H1 (cell line): ENCODE results near the gene ARRDC2. TPM values are rescaled to one million over a fixed set of nuclear protein-coding genes. Genes with fewer than 3 reads are reported as not detected.

Experiments used
- ASH2L ChIP-seq: fragments of 200-600, 300-600 bp; sonication (generic); IDR thresholded peaks from one replicate; pipeline ENCODE4 v1.7.1; 2017; ENCODE audit warnings: low read length
- BACH1 ChIP-seq: IDR thresholded peaks from 2 replicates; pipeline ENCODE4 v1.6.1; 2012; ENCODE audit warnings: low read length, improper control_type of control experiment
- CBX8 ChIP-seq: fragments of 300-800, 300-1000 bp; sonication (generic); IDR thresholded peaks from 2 replicates; pipeline ENCODE4 v1.7.1; 2016; ENCODE audit warnings: low read depth, low read length, borderline replicate concordance
- CREB1 ChIP-seq: IDR thresholded peaks from 2 replicates; pipeline ENCODE4 v1.6.1; 2012; ENCODE audit warnings: inconsistent platforms
- EZH2 ChIP-seq: fragments of 200-600 bp; sonication (generic); IDR thresholded peaks from 2 replicates; pipeline ENCODE4 v1.7.1; 2012; ENCODE audit warnings: low read depth, mild to moderate bottlenecking, moderate library complexity, low read length, inconsistent platforms; ENCODE audit not compliant: severe bottlenecking
- JUND ChIP-seq: IDR thresholded peaks from 2 replicates; pipeline ENCODE4 v1.6.1; 2011; ENCODE audit warnings: mild to moderate bottlenecking, improper control_type of control experiment, low read length
- KDM1A ChIP-seq: fragments of 200-600, 300-600 bp; sonication (generic); IDR thresholded peaks from 2 replicates; pipeline ENCODE4 v1.7.1; 2016; ENCODE audit warnings: mild to moderate bottlenecking, low read length, borderline replicate concordance
- KDM5A ChIP-seq: fragments of 200-600 bp; IDR thresholded peaks from 2 replicates; pipeline ENCODE4 v1.7.1; 2012; ENCODE audit warnings: mild to moderate bottlenecking, low read length, inconsistent platforms, mixed read lengths
- MAX ChIP-seq: IDR thresholded peaks from 2 replicates; pipeline ENCODE4 v1.6.1; 2012; ENCODE audit warnings: inconsistent platforms
- NANOG ChIP-seq: IDR thresholded peaks from 2 replicates; pipeline ENCODE4 v1.6.1; 2011; ENCODE audit warnings: low read length, low read depth, mild to moderate bottlenecking, inconsistent platforms; ENCODE audit not compliant: insufficient read depth, poor library complexity, severe bottlenecking
- NRF1 ChIP-seq: IDR thresholded peaks from 2 replicates; pipeline ENCODE4 v1.6.1; 2011; ENCODE audit warnings: mild to moderate bottlenecking, low read depth, low read length, improper control_type of control experiment
- PHF8 ChIP-seq: fragments of 200-600 bp; sonication (generic); conservative IDR thresholded peaks from 2 replicates; pipeline ENCODE4 v1.7.1; 2012; ENCODE audit warnings: low read depth, mild to moderate bottlenecking, inconsistent platforms, low read length, moderate library complexity
- POLR2A ChIP-seq, 2 experiments: IDR thresholded peaks; 1 replicate in 1 of 2; 2 replicates in 1 of 2; pipeline ENCODE4 v1.6.1; 2011; ENCODE audit warnings: low read depth in 2 of 2, low read length in 2 of 2, mild to moderate bottlenecking in 2 of 2; ENCODE audit errors: control extremely low read depth in 1 of 2
- POU5F1 ChIP-seq: IDR thresholded peaks from 2 replicates; pipeline ENCODE4 v1.6.1; 2011; ENCODE audit warnings: low read depth, mild to moderate bottlenecking, low read length, moderate library complexity
- RBBP5 ChIP-seq: IDR thresholded peaks from 2 replicates; pipeline ENCODE4 v1.7.1; 2012; ENCODE audit warnings: low read depth, mild to moderate bottlenecking, inconsistent platforms, low read length, moderate library complexity, borderline replicate concordance
- SAP30 ChIP-seq: fragments of 300-600 bp; sonication (generic); IDR thresholded peaks from 2 replicates; pipeline ENCODE4 v1.7.1; 2012; ENCODE audit warnings: low read length, moderate library complexity, mild to moderate bottlenecking, inconsistent platforms; ENCODE audit not compliant: insufficient read depth, insufficient replicate concordance
- SIRT6 ChIP-seq: IDR thresholded peaks from one replicate; pipeline ENCODE4 v1.7.1; 2012; ENCODE audit warnings: low read length, inconsistent platforms
- SP1 ChIP-seq: IDR thresholded peaks from 2 replicates; pipeline ENCODE4 v1.6.1; 2011; ENCODE audit warnings: low read depth, low read length
- SP4 ChIP-seq: IDR thresholded peaks from 2 replicates; pipeline ENCODE4 v1.6.1; 2012; ENCODE audit warnings: low read length, inconsistent platforms
- SUZ12 ChIP-seq: fragments of 200-600 bp; sonication (generic); IDR thresholded peaks from 2 replicates; pipeline ENCODE4 v1.6.1; 2012; ENCODE audit warnings: mild to moderate bottlenecking, inconsistent platforms, low read length, moderate library complexity, mixed read lengths
- polyA plus RNA-seq, 7 experiments: library from polyadenylated mRNA; depleted of rRNA in 3 of 7; stranded (reverse) in 5 of 7; unstranded in 2 of 7; fragments of >200 nt in 5 of 7; fragments of 200-250 nt in 2 of 7; gene quantifications; 1 replicate in 5 of 7; 2 replicates in 1 of 7; 4 replicates in 1 of 7; pipeline versions ENCODE4 v1.2.1 to v1.2.3, GENCODE V29; 2011 to 2013; ENCODE audit warnings: missing spikeins in 2 of 7, mixed read lengths in 2 of 7
- total RNA-seq: library from RNA; stranded (reverse); fragmentation: NEBNext Ultra II Directional; extraction: Animal tissue kit (Norgen Biotek cat#: 25700); gene quantifications from 2 replicates; pipeline ENCODE4 v1.2.1, GENCODE V29; 2021
- TF ChIP-seq, protein P1 (sequence below): IDR thresholded peaks from 2 replicates; pipeline ENCODE4 v1.6.1; 2011; ENCODE audit warnings: low read depth, mild to moderate bottlenecking, low read length; ENCODE audit not compliant: insufficient read depth
- TF ChIP-seq, protein P2 (sequence below): IDR thresholded peaks from 2 replicates; pipeline ENCODE4 v1.6.1; 2012; ENCODE audit warnings: low read length, inconsistent platforms

The ARRDC2 gene
- total and polyA plus RNA-seq, 2 of the 8 experiments (the other 6 are each of a cell fraction or from before 2014, with no cell fraction given) = 5.4 to 6.9 TPM

DNA sequence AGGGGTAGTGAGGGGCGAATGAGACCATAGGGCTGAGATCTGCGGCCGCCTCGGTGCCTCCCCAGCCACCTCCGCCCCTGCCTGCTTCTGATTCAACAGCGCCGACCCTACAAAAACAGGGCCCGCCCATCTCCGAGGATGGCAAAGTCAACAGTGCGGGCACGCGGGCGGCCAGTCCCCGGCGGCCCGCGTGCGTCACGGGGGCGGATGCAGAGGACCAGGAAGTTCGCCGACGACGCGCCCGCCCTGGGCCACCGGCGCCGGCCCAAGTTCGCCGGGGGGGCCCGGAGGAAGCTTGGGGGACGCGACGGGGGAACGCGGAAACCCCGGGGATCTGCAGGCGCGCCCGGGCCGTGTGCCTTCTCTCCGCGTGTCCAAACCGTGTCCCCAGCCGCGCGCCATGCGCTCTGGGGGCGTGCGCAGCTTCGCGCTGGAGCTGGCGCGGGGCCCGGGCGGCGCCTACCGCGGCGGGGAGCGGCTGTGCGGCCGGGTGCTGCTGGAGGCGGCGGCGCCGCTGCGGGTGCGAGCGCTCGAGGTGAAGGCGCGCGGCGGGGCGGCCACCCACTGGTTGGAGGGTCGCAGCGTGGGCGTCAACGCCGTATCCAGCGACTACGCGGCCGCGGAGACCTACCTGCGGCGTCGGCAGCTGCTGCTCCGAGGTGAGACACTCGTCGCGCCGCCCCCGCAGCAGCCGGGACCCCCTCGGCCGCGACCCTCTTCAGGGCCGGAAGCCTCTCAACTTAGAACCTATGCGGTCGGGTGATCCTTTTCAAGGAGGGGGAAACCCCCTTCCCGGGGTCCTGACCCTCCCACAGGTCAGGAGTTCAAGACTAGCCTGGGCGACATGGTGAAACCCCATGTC, 6.8 kb upstream of the ARRDC2 start (continued):
- TF ChIP-seq SP1 (no peak), MAX (peak; percentile 93), ASH2L (no peak), KDM1A (no peak), SAP30 (no peak), CBX8 (no peak), NANOG (no peak), SUZ12 (peak; percentile 44; the same call in 1 of the 2 replicates), SP4 (no peak), JUND (no peak), NRF1 (no peak), CREB1 (0 out of 2 replicates have a peak, but pooled peaks have one; percentile 21), POU5F1 (no peak), SIRT6 (no peak), RBBP5 (no peak), BACH1 (no peak), PHF8 (peak; percentile 56; the same call in 1 of the 2 replicates), EZH2 (peak; percentile 28), POLR2A (IDR thresholded peaks at IDR 0.05; ENCODE audit: control extremely low read depth in 1 of 2, low read depth in 2 of 2, low read length in 2 of 2) (peak in 1 of 2 experiments; percentile 55; a peak in 2 of 3 replicates), KDM5A (no peak)
- TF ChIP-seq, protein P1, sequence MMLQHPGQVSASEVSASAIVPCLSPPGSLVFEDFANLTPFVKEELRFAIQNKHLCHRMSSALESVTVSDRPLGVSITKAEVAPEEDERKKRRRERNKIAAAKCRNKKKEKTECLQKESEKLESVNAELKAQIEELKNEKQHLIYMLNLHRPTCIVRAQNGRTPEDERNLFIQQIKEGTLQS = no peak
- TF ChIP-seq, protein P2, sequence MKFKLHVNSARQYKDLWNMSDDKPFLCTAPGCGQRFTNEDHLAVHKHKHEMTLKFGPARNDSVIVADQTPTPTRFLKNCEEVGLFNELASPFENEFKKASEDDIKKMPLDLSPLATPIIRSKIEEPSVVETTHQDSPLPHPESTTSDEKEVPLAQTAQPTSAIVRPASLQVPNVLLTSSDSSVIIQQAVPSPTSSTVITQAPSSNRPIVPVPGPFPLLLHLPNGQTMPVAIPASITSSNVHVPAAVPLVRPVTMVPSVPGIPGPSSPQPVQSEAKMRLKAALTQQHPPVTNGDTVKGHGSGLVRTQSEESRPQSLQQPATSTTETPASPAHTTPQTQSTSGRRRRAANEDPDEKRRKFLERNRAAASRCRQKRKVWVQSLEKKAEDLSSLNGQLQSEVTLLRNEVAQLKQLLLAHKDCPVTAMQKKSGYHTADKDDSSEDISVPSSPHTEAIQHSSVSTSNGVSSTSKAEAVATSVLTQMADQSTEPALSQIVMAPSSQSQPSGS = no peak
